H1 (cell line): ENCODE measurements around the gene ETNPPL.

Experiments
- CBX5 ChIP-seq: fragments of 300-800, 300-1000 bp; sonication (generic); IDR thresholded peaks from 2 replicates; pipeline ENCODE4 v1.7.1; 2016; ENCODE audit warnings: antibody characterized with exemption, low read length, low read depth
- CEBPB ChIP-seq: IDR thresholded peaks from 2 replicates; pipeline ENCODE4 v1.6.1; 2012; ENCODE audit warnings: low read depth, low read length
- GABPA ChIP-seq: IDR thresholded peaks from 2 replicates; pipeline ENCODE4 v1.6.1; 2011; ENCODE audit warnings: mild to moderate bottlenecking, low read length, moderate library complexity, borderline replicate concordance; ENCODE audit not compliant: insufficient read depth
- KDM1A ChIP-seq: fragments of 200-600, 300-600 bp; sonication (generic); IDR thresholded peaks from 2 replicates; pipeline ENCODE4 v1.7.1; 2016; ENCODE audit warnings: mild to moderate bottlenecking, low read length, borderline replicate concordance
- POLR2A ChIP-seq, 2 experiments: IDR thresholded peaks; 1 replicate in 1 of 2; 2 replicates in 1 of 2; pipeline ENCODE4 v1.6.1; 2011; ENCODE audit warnings: low read depth in 2 of 2, low read length in 2 of 2, mild to moderate bottlenecking in 2 of 2; ENCODE audit errors: control extremely low read depth in 1 of 2
- POLR2AphosphoS5 ChIP-seq: IDR thresholded peaks from 2 replicates; pipeline ENCODE4 v1.6.1; 2011; ENCODE audit warnings: low read depth, low read length
- RAD21 ChIP-seq, 2 experiments: IDR thresholded peaks in 1 of 2; conservative IDR thresholded peaks in 1 of 2; 2 replicates each; pipeline ENCODE4 v1.6.1; 2011; ENCODE audit warnings: low read depth in 2 of 2, low read length in 2 of 2, improper control_type of control experiment in 1 of 2, inconsistent platforms in 1 of 2, mild to moderate bottlenecking in 1 of 2, moderate library complexity in 1 of 2
- RFX5 ChIP-seq: IDR thresholded peaks from 2 replicates; pipeline ENCODE4 v1.6.1; 2011; ENCODE audit warnings: low read depth, low read length, improper control_type of control experiment, borderline replicate concordance
- SIN3A ChIP-seq, 2 experiments: IDR thresholded peaks in 1 of 2; conservative IDR thresholded peaks in 1 of 2; 2 replicates each; pipeline ENCODE4 v1.6.1; 2011 to 2012; ENCODE audit warnings: low read length in 2 of 2, improper control_type of control experiment in 1 of 2, low read depth in 1 of 2, mild to moderate bottlenecking in 1 of 2
- SIX5 ChIP-seq: IDR thresholded peaks from 2 replicates; pipeline ENCODE4 v1.6.1; 2011; ENCODE audit warnings: mild to moderate bottlenecking, low read depth, low read length
- TAF1 ChIP-seq: IDR thresholded peaks from 2 replicates; pipeline ENCODE4 v1.6.1; 2011; ENCODE audit warnings: mild to moderate bottlenecking, low read depth, low read length
- TF ChIP-seq, protein P1 (sequence below), 3 experiments: IDR thresholded peaks; 1 replicate in 2 of 3; 2 replicates in 1 of 3; pipeline versions ENCODE4 v1.5.1 to v1.6.1; 2011; ENCODE audit warnings: low read length in 3 of 3, mild to moderate bottlenecking in 3 of 3, inconsistent platforms in 2 of 3, low read depth in 1 of 3, moderate library complexity in 1 of 3; ENCODE audit not compliant: insufficient read depth in 1 of 3; ENCODE audit errors: control extremely low read depth in 1 of 3
- TF ChIP-seq, protein P2 (sequence below): IDR thresholded peaks from 2 replicates; pipeline ENCODE4 v1.6.1; 2012; ENCODE audit warnings: low read length, inconsistent platforms

GRCh38 chr4:108799306-108799705 is 36.5 kb upstream of the ETNPPL start:
- TF ChIP-seq RFX5 (no peak), RAD21 (IDR thresholded peaks at IDR 0.05 in 1 of 2, conservative IDR thresholded peaks at IDR 0.05 in 1 of 2; ENCODE audit: low read depth in 2 of 2, low read length in 2 of 2) (no peak), POLR2AphosphoS5 (no peak), GABPA (no peak), POLR2A (IDR thresholded peaks at IDR 0.05; ENCODE audit: control extremely low read depth in 1 of 2, low read depth in 2 of 2, low read length in 2 of 2) (no peak), KDM1A (no peak), TAF1 (no peak), SIN3A (conservative IDR thresholded peaks at IDR 0.05 in 1 of 2, IDR thresholded peaks at IDR 0.05 in 1 of 2; ENCODE audit: low read depth in 1 of 2, low read length in 2 of 2) (no peak), CBX5 (no peak), CEBPB (no peak), SIX5 (no peak)
- TF ChIP-seq, protein P1, sequence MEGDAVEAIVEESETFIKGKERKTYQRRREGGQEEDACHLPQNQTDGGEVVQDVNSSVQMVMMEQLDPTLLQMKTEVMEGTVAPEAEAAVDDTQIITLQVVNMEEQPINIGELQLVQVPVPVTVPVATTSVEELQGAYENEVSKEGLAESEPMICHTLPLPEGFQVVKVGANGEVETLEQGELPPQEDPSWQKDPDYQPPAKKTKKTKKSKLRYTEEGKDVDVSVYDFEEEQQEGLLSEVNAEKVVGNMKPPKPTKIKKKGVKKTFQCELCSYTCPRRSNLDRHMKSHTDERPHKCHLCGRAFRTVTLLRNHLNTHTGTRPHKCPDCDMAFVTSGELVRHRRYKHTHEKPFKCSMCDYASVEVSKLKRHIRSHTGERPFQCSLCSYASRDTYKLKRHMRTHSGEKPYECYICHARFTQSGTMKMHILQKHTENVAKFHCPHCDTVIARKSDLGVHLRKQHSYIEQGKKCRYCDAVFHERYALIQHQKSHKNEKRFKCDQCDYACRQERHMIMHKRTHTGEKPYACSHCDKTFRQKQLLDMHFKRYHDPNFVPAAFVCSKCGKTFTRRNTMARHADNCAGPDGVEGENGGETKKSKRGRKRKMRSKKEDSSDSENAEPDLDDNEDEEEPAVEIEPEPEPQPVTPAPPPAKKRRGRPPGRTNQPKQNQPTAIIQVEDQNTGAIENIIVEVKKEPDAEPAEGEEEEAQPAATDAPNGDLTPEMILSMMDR (IDR thresholded peaks at IDR 0.05; ENCODE audit: control extremely low read depth in 1 of 3, insufficient read depth in 1 of 3, low read depth in 1 of 3, low read length in 3 of 3), result no peak
- TF ChIP-seq, protein P2, sequence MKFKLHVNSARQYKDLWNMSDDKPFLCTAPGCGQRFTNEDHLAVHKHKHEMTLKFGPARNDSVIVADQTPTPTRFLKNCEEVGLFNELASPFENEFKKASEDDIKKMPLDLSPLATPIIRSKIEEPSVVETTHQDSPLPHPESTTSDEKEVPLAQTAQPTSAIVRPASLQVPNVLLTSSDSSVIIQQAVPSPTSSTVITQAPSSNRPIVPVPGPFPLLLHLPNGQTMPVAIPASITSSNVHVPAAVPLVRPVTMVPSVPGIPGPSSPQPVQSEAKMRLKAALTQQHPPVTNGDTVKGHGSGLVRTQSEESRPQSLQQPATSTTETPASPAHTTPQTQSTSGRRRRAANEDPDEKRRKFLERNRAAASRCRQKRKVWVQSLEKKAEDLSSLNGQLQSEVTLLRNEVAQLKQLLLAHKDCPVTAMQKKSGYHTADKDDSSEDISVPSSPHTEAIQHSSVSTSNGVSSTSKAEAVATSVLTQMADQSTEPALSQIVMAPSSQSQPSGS, result no peak
